ENCODE measurements around the gene CTBP2.

CTBP2 gene

DNA sequence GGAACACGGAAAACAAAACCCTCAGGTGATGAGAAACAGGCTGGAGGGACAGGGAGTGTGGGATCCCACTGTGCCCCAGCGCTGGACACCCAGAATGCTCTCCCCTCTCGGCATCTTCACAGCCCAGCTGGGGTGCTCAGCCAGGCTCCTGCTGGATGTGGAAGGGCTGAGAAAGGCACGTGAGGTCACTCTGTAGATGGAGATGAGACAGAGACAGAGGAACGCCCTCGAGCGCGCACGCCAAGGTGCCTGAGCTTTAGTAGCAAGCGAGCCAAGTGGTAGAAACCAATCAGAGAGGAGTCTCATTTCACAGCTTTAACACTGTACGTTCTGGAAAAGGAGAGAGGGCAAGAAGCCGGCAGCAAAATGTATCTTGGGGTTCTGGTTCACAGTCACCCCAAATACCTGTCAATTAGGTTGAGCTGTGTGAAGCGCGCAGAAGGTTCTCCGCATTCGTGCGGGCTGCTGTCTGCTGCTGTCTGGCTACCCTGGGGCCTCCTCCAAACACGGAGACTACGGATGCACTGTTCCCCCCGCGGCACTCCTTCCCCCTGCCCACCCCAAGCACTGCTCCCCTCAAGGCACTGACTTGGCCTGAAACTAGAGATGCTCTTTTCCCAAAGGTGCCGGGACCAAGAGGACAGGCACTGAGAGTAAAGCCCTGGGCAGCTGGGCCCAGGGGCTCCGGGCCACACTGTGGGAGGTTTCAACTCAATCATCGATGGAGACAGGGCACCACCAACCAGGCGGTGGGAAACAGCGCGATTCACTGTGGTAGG, 127.0 kb downstream of the CTBP2 start:
- no peak for DNase-seq

DNA sequence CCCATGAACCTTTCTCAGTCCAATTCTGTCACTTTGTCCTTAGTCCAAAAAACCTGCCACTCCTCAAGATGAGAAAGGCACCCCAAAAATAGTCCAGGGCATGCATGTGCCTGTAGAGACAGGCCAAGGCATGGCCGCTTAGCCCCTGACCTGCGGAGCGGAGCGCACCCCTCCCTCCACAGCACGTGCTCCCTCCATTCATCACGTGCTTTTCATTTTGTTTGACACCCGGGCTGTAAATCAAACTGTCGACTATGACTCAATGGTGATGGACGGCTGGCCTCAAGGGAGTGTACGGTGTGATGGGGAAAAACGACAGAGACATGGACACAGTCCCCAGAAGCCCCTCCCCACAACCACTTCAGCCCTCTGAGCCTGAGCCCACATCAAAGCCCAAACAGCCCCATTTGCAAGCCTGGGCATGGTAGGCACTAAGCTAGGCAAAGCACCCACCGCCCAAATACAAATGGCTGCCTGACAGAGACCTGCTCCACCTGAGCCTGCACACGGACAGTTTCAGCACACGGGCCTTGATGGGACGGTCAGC, 127.8 kb downstream of the CTBP2 start:
- DNase-seq = no peak

DNA sequence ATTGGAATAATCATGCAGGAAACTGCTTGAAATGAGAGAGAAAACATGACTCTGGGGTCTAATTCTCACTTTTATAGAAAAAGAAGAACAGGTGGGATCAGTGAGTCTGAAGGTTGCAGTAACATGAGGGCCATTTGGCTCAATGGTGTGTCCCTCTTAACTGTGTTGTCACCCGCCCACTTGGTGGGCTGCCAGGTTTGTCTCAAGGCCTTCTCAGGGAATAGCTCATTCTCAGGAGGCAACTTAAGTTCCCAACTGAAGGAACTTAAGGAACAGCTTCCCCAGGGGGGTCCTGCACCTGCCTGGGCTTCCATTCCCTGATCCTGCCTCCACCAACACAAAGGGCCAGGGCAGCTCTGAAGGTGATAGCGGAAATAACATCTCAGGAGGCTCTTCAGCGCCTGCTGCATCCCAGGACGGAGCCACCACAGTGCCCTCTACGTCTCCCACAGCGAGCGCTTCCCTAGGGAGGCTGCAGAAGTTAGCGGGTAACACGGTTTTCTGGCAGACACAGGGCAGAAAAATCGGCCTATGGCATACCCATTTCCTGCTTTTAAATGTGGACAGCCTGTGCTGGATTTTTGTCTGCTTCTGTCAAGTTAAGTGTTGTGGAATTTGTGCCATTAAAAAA, 129.7 kb downstream of the CTBP2 start:
- no peak for DNase-seq

DNA sequence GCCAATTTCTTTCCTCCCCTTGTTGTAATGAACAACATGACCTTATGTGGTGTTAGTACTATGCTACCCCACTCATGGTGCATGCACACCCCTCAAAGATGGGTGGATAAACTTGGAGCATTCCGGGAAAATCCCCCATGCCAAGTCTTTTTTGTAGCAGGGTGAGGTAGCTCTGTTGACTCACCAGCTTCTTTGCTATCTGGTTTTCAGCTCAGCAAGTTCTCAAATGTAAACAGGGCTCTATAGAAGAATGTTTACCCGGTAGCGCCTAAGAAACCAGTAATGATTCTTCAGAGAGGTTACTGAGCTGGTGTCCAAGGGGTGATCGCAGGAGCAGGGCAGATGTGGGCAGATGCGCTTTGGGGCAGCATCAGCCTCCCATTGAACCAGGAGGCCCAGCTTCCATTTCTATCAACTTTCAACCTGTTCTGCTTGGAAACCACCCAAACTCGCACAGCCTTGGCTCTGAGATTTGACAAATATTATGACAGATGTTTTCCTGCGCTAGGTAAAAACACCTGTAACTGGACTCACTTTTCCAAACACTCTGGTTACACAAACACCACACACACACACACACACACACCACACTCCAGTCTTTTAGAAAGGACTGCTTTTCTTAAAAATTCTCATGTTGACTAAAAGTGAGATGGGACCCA, 130.7 kb downstream of the CTBP2 start:
- no peak for DNase-seq

DNA sequence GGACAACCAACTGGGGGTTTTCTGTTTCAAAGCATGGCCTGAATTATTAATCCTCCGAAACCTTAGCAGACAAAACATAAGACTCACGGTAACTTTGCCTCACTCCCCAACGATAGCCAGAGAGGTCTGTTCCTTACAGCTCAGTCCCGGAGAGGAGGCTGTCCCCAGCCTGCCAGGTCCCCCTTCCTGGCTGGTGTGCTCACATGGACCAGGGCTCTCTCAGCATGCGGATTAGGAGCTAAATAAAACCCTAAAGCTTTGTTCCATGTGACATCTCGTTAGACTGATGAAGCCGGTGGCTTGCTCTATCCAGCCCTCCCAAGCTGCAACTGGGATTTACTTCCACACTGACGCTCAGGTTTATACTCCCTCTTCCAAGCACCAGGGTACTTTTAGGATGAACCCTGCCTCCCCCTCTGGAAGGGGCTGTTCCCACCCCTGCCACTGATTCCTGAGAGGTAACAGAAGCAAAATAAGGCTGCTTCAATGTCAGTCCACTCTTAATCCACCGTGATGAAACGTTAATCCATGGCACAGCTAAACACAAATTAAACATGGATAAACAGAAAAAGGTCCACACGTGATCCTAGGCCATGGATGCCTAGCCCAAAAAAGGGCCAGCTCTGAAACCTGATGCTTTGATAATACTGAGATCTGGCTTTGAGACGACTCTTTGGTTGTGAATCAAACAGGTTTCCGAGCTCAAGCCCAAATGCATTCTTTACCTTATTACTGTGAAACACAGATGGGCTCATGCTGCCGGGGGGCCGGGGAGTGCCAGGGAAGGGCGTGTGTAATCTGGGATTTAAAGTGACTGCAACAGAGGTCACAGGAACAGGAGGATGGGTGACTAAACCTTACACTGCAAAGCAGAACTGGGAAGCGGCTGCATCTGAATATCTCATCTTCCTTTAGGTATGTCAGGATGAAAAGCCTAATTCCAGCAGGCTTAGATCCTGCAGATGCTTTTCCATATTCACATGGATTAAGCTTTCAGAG, 132.2 kb downstream of the CTBP2 start:
- DNase-seq = no peak

DNA sequence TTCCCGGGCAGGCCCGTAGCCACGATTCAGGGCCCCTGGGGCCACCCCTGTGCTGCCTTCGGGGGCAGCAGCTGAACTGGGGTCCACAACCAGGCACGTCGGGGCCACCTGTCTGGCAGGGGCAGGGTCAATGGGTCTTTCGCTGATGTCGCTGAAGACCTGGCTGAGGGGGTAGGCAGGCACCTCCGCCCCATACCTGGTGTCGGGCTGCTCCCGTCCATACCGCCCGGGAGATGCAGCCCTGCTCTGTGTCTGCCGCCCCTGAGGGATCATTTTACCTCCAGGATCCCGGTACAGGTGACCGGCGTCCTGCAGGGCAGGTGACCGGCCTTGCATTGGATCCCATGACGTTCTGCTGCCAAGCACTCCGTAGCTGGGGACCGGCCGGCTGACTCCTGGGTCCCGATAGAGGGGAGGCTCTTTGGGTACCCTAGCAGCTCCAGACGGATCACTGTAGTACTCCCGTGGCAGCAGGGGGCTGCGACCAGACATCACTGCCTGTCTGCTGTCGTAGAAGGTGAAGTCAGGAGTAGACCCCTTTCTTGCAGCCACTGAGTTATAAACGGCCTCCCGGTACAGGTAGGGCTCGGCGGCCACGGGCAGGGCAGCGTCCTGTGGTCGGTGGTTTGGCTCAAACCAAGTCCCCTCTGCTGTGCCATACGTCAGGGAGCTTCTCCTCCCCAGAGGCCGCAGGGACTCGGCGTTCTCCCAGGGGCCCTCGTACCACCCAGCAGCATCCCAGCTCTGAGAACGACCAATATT, 133.2 kb downstream of the CTBP2 start:
- no peak for DNase-seq

DNA sequence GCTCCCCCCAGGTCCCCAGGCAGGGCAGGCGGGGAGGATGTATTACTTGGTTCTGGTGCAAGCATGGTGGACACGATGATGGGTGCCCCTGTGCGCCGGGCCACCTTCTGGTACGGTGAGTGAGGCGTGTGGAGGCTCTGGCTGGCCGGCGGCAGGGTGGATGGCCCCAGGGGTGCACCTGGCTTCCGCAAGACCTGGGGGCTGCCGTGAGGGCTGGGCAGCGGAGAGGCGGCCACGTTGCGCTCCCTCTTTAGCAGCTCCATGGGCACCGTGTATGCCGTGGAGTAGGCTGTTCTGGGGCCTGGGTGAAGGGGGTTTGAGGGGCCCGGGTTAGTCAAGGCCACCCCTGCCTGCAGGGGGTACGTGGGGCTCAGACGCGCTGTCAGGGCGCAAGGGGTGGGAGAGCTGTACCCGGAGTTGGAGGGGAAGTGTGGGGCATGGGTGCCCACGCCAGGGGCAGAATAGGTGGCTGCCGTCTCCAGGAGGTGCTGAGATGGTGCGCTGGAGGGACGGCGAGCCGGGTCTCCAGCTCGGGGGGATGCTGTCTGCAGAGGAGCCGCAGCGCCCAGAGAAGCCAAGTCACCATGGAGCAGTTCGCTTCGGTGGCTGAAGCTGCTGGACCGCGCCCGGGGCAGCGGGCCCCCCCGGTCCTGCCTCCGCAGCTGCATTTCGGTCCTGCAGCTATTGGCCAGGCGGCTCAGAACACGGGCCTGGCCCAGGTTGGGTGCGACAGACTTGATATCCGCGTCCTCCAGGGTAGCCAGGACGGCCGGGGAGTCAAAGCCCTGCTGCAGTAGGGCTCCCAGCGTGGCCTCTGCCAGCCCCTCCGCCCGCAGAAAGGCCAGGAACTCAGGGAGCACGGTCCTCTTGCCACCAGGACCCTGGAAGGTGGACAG, 134.1 kb downstream of the CTBP2 start:
- no peak for DNase-seq

DNA sequence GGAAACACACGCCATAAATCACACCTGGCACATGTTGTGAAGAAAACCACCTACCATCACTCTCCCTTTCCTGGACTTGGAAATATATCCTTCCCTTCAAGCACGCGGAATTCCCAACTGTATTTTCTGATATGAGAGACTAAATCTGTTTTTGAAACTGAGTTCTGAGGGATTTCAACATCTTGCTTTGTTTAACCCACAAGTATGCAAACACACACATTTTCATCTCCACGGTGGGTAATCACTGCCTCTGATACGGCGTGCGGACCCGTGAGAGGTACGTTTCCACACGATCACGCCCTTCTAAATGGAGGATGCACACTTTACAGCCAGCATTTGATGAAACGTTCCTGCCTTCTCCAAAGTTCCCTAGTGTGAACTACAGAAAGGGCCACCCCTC, 135.0 kb downstream of the CTBP2 start:
- no peak for DNase-seq

DNA sequence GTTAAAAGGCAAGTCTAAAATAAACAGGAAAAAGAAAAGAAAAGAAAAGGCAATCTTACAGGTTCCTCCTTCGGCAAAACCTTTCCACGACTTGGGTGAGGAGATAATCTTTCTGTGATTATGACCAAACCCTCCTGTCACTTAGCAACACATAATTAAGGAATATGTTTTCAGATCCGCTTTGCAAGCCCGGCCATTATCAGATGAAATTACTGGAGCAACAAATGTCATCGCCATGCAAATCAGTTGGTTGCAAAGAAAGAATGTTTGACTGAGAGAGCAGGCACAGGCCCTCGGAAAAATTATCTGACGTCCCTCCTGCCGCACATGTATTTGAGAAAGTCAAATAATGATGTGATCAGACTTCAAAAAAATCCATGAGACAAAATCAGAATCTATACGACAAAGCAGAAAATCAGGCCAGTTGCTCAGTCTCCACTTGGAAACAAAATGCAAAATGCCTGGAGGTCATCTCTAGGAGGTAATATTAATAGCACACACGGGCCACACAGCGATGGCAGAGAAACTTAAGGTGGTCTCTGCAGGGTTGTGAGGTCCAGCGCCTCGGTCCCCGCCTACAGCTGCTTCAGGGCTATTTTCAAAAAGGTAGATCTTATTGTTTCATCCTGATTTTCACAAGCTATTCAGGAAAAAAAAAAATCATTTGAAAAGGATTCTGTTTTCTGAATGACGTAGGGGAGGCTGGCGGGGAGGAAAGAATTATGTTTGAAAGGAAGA, 135.7 kb downstream of the CTBP2 start:
- no peak for DNase-seq

DNA sequence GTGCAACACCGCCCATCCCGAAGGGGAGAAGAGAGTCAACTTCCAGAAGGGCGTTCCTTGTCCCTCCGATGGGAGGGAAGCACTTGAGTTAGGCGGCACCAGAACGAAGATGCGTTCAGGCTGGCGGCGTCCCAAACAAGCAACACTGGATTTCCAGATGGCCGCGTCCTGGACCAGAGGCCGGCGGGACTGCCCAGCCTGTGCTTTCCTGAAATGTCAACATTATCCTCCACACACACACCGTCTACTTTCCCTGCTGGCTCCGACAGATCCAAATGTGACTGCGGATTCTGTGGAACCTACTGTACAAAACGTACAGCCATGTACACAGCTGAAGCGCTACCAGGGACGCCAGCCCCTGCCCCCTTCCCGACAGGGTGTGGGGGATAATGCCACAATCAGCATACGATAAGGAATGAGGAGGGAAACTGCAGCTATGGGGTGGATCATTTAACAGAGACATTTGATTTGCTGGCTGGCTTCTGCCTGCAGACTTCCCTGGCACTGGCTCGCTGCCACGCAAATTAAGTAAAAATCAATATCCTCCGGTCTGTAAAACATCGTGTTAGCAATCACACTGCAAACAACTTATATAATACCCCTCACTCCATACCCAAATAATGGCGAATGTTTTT, 136.4 kb downstream of the CTBP2 start:
- DNase-seq = peak; percentile 7

DNA sequence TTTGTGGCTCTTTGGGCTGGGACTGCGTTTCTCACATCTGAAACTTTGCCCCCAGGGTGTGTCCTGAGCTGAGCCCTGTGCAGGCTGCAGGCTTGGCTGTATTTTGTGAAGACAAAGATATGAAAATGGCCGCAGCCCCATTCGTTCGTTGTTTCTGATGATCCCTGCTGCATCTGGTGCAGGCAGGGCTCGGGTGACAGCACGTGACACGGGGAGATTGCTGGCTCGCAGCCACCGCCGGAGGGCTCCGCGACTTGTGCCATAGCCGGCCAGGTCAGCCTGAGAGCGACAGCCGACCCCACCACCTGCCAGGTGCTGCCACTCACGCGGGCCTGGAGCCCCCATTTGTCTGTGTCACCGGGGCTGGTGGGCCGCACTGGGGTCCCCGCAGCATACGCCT, 137.1 kb downstream of the CTBP2 start:
- no peak for DNase-seq

DNA sequence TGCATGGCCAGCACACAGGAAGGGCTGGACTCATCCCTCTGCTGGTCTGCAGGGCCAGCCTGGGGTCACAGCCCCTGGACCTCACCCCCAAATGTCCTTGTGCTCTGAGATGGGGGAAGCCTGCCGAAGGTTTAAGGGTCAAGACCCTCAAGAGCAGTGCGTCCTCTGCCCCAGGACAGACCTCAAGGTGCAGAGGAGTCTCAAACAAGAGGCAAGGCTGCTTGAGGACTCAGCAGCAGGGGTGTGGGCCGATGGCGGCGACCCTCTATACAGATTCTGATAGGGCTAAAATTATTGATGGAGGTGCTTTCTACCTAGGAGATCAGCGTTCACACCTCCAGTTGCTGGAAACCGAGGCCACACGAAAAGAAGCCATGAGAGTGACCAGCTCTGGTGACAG, 137.7 kb downstream of the CTBP2 start:
- no peak for DNase-seq

DNA sequence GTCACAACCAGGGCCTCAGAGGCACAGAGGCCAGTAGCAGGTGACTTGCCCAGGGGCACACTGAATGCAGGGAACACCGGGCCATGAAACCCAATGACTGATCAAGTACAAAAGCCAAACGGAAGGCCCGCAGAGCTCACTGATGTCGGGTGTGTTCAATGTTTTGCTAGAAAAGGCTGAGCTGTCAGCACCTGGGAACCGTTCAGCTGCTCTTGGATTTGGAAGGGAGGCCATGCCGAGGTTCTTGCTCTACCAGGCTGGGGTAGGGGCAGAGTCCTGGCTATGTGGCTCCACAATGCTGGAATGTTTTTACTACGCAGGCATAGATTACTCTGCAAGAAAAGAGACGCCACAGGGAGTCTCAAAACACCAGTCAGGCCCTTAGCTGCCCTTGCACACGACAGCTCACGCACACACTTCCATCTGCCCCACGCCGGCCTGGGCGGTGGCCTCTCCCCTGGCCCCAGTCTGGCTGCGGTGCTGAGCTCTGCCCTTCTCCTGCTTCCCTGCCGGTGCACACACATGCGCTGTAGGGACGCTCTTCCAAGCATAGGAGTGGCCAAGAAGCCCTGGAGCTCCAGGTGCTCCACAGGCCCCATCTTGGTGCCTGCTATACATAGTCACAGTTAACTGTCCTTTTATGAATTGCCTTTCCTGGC, 138.5 kb downstream of the CTBP2 start:
- DNase-seq = no peak

DNA sequence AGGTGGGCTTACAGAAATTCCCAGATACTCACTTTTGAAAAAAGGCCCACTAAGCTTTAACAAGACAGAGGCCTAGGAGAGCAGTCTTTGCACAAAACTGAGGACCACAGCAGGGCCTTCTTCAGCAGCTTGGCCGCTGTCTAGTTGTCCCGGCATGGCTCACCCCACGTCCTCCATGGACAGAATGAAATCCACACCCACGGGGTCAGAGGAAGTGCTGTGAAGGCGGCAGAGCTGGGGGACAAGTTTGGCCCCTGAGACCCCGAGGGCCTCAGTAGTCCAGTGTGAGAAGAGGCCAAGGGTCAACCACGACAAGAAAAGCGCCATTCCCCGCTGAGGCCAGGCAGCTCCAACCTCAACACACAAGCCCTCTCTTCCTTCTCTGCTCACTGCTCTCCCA, 139.5 kb downstream of the CTBP2 start:
- no peak for DNase-seq

DNA sequence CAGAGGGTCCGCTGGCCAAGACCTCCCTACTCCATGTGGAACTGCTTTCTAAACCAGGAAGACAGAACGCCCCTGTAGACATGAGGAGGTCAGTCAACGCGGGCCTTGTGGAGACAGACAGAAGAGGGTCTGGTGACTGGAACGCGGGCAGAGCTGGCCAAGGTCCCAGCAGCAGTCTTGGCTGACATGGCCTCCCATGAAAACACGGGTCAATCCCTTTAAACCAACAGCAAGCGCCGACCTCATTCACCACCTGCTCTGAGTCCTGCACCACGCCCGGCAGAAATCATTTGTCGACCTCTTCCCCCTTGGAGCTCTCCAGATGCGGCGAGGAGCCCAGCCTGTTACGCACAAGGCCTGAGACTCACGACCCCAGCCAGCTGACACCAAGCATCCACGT, 140.0 kb downstream of the CTBP2 start:
- no peak for DNase-seq

DNA sequence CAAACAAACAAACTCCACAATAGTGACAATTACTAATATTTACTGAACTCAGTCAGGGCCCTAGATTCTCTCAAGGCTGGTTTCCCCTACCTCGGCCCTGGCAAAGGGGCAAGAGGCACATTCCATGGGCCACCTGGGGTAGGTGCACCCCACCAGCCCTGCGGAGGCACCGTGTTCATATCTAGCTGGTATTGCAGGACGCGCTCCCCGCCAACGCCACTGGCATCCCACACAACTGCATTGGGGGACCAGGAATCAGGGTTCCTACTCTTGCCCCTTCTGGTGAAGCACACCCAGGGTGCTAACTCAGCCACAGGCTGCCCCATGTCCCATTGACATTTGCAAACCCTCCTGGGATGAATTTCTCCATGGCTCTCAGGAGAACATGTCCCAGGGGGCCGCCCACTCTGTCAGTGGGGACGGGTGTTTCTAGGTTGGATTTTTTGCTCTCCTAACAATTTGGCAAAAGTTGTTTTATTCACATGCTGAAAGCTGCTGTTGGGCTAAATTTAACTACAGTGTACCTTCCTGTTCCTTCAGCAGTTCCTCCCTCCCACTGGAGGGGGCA, 141.7 kb downstream of the CTBP2 start:
- no peak for DNase-seq

DNA sequence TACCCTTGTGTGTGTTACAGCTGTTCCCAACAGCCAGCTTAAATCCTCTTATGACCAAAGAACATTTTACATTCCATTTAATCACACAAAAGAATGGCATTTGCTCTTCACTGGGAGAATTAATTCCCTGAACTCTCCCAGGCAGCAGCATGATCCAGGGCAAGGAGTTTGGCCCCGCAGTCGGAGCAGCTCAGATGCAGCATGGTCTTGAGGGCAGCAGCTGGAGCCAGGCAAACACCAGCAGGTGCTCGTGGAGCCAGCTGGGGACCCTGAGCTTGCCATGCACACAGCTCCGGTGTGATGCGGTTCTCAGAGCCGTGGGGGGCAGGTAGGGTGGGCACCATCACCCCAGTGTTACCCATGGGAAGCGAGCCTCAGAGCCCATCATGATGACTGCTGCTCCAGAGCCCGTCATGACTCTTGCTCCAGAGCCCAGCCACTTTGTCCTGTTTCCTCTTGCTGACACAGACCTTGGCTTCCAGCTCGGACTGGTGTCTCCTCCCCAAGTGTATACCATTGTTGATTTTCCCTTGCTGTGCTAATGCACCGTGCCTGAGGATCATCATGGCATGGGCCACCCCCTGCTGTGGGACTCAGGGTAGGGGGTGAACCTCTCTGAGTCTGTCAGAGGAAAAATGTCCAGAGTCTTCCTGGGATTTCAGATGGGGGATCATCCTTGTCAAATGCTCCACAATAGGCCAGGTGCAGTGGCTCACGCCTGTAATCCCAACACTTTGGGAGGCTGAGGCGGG, 142.6 kb downstream of the CTBP2 start:
- no peak for DNase-seq

All from DMS 273 treated with DMSO at 0.1 percent for 48 hours (cell line).